Gastrocnemius medialis (tissue), 4 donors: Measurements from ENCODE around the gene SSTR3.

Experiments
- POLR2A ChIP-seq, 2 donors: fragments of 450-650 bp; IDR thresholded peaks; one replicate each; pipeline ENCODE4 v1.6.1; 2017; ENCODE audit warnings: antibody characterized with exemption in 2 of 2, mild to moderate bottlenecking in 2 of 2, moderate library complexity in 2 of 2
- TF ChIP-seq, protein P1 (sequence below), 5 experiments: fragments of 450-650 bp in 3 of 5; fragments of 200-600 bp in 2 of 5; sonication (generic) in 2 of 5; IDR thresholded peaks in 4 of 5; conservative IDR thresholded peaks in 1 of 5; 1 replicate in 4 of 5; 2 replicates in 1 of 5; pipeline ENCODE4 v1.5.1; 2016 to 2019; ENCODE audit warnings: antibody characterized with exemption in 5 of 5, mild to moderate bottlenecking in 3 of 5, moderate library complexity in 3 of 5

DNA sequence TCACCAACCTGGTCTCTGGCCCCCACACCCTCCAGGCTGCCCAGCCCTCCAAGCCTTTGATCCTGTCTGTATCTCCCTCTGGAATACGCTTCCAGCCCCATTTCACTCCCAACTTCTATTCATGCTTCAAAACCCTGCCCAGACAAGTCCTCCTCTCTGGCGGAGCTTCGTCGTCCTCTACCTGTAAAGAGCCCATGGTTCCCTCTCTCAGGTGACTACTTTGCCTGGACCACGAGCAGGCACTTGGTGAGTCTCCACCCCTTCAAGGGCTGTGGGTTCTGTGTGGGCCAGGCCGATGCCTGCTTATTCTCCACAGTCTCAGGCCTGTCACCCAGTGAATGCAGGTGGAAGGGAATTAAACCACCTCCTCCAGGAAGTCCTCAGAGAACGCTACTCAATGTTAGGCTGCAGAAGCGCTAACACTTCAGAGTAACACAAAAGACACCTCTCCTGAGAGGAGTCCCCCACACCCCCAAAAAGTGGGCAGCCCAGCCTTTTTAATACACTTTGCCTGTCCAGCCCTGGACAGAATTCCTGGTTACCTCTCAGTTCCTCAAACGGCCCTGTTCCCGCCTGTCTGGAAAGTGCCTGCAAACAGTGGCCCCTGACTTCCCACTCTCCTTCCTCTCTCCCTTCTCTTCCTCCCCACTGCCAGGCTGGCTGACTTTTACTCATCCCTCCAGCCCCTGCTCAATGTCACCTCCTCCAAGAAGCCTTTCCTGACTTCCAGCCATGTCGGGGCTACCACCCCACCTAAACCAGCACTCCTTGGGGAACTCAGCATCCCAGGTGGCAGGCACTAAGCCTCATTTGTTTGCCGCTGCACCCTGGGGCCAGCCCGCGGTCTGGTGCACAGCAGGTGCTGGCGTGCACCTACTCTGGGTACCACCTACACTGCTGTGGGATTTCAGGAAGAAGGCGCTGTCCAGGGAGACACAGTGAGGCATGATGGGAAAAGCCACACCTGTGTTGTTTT is 22.7 kb upstream of the SSTR3 start:
- TF ChIP-seq POLR2A (IDR thresholded peaks at IDR 0.05): no peak
- TF ChIP-seq, protein P1, sequence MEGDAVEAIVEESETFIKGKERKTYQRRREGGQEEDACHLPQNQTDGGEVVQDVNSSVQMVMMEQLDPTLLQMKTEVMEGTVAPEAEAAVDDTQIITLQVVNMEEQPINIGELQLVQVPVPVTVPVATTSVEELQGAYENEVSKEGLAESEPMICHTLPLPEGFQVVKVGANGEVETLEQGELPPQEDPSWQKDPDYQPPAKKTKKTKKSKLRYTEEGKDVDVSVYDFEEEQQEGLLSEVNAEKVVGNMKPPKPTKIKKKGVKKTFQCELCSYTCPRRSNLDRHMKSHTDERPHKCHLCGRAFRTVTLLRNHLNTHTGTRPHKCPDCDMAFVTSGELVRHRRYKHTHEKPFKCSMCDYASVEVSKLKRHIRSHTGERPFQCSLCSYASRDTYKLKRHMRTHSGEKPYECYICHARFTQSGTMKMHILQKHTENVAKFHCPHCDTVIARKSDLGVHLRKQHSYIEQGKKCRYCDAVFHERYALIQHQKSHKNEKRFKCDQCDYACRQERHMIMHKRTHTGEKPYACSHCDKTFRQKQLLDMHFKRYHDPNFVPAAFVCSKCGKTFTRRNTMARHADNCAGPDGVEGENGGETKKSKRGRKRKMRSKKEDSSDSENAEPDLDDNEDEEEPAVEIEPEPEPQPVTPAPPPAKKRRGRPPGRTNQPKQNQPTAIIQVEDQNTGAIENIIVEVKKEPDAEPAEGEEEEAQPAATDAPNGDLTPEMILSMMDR (IDR thresholded peaks at IDR 0.05 in 4 of 5, conservative IDR thresholded peaks at IDR 0.05 in 1 of 5): no peak
